DOHH2 (cell line): ENCODE results near the gene POLE3.

Source experiments
- H3F3A ChIP-seq: fragments of 200-600 bp; sonication (generic), shearing (Covaris generic); 2 replicates; pipeline ENCODE4 v1.6.0; 2016; ENCODE audit warnings: antibody characterized with exemption, mild to moderate bottlenecking; ENCODE audit not compliant: control insufficient read depth, insufficient read depth
- H3K27ac ChIP-seq: fragments of 200-600 bp; sonication (generic); 2 replicates; pipeline ENCODE4 v1.5.1; 2014; ENCODE audit warnings: low read depth, mild to moderate bottlenecking, low read length, moderate library complexity
- H3K27me3 ChIP-seq: fragments of 200-600 bp; sonication (generic); 2 replicates; pipeline ENCODE4 v1.6.1; 2014; ENCODE audit warnings: mild to moderate bottlenecking, low read length, mixed read lengths; ENCODE audit not compliant: control insufficient read depth
- H3K36me3 ChIP-seq: fragments of 200-600 bp; sonication (generic); 2 replicates; pipeline ENCODE4 v1.6.1; 2014; ENCODE audit warnings: mild to moderate bottlenecking, low read length, moderate library complexity, mixed read lengths; ENCODE audit not compliant: control insufficient read depth
- H3K4me1 ChIP-seq: fragments of 200-600 bp; sonication (generic); 2 replicates; pipeline ENCODE4 v1.6.1; 2014; ENCODE audit warnings: mild to moderate bottlenecking, low read length, mixed read lengths; ENCODE audit not compliant: control insufficient read depth
- H3K4me2 ChIP-seq: fragments of 200-600 bp; sonication (generic); 2 replicates; pipeline ENCODE4 v1.6.0; 2014; ENCODE audit warnings: mild to moderate bottlenecking, low read length, moderate library complexity
- H3K4me3 ChIP-seq: fragments of 200-600 bp; sonication (generic); 2 replicates; pipeline ENCODE4 v1.5.1; 2014; ENCODE audit warnings: mild to moderate bottlenecking, low read length, mixed read lengths
- H3K79me2 ChIP-seq: fragments of 200-600 bp; sonication (generic); 2 replicates; pipeline ENCODE4 v1.6.1; 2014; ENCODE audit warnings: mild to moderate bottlenecking, low read length, mixed read lengths; ENCODE audit not compliant: control insufficient read depth
- H3K9me2 ChIP-seq: fragments of 200-600 bp; sonication (generic); replicated peaks from 2 replicates; pipeline ENCODE4 v1.6.1; 2014; ENCODE audit warnings: mild to moderate bottlenecking, low read length, mixed read lengths; ENCODE audit not compliant: control insufficient read depth
- H3K9me3 ChIP-seq: fragments of 200-600 bp; sonication (generic); 2 replicates; pipeline ENCODE4 v1.6.1; 2014; ENCODE audit warnings: antibody characterized with exemption, low read length, mixed read lengths; ENCODE audit not compliant: control insufficient read depth, insufficient read depth
- H4K20me1 ChIP-seq: fragments of 200-600 bp; sonication (generic); 2 replicates; pipeline ENCODE4 v1.6.0; 2014; ENCODE audit warnings: low read depth, mild to moderate bottlenecking, antibody characterized with exemption, low read length, moderate library complexity; ENCODE audit not compliant: control insufficient read depth, insufficient read depth
- EZH2phosphoT487 ChIP-seq: fragments of 200-600 bp; sonication (generic); IDR thresholded peaks from 2 replicates; pipeline ENCODE4 v1.6.1; 2017; ENCODE audit warnings: borderline replicate concordance, mild to moderate bottlenecking, antibody characterized with exemption, low read length, moderate library complexity, mixed read lengths
- TF ChIP-seq, protein P1 (sequence below): fragments of 200-600 bp; sonication (generic); IDR thresholded peaks from one replicate; pipeline ENCODE4 v1.5.1; 2014; ENCODE audit warnings: antibody characterized with exemption, mild to moderate bottlenecking, low read depth, low read length; ENCODE audit not compliant: poor library complexity, severe bottlenecking

The POLE3 gene

DNA sequence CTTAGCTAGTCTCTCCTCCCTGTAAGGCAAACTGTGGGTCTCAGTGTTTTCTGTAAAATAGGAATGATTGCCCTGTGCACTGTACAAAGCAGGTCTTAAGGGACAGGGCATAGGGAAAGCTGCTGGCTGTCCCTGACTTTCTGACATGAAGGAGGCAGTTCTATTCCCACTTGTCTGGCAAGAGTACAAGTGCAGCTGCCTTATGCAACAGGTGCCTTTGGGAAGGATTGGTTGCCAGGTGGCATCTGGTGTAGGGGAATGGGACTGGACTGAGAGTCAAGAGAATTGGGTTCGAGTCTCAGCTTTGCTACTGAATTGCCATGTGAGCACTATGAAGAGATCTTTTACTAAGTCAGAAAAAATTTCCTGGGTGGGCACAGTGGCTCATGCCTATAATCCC, 51.1 kb downstream of the POLE3 start:
- Histone ChIP-seq H3K4me1 (no peaks in the 10 kb centered on the region), H3K36me3 (no peaks in the 10 kb centered on the region), H3K9me3 (no peaks in the 10 kb centered on the region), H3K79me2 (no peaks in the 10 kb centered on the region), H4K20me1 (no peaks in the 10 kb centered on the region), H3K27ac (no peak overlapping the region), H3K27me3 (peaks cover 22% of the 10 kb centered on the region), H3F3A (no peaks in the 10 kb centered on the region), H3K4me3 (no peak overlapping the region), H3K9me2 (no peaks in the 10 kb centered on the region), H3K4me2 (no peak overlapping the region)
- TF ChIP-seq, protein P1, sequence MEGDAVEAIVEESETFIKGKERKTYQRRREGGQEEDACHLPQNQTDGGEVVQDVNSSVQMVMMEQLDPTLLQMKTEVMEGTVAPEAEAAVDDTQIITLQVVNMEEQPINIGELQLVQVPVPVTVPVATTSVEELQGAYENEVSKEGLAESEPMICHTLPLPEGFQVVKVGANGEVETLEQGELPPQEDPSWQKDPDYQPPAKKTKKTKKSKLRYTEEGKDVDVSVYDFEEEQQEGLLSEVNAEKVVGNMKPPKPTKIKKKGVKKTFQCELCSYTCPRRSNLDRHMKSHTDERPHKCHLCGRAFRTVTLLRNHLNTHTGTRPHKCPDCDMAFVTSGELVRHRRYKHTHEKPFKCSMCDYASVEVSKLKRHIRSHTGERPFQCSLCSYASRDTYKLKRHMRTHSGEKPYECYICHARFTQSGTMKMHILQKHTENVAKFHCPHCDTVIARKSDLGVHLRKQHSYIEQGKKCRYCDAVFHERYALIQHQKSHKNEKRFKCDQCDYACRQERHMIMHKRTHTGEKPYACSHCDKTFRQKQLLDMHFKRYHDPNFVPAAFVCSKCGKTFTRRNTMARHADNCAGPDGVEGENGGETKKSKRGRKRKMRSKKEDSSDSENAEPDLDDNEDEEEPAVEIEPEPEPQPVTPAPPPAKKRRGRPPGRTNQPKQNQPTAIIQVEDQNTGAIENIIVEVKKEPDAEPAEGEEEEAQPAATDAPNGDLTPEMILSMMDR: no peak
- no peak for TF ChIP-seq EZH2phosphoT487
